ENCODE data around the gene PAQR4.

PAQR4 gene

DNA sequence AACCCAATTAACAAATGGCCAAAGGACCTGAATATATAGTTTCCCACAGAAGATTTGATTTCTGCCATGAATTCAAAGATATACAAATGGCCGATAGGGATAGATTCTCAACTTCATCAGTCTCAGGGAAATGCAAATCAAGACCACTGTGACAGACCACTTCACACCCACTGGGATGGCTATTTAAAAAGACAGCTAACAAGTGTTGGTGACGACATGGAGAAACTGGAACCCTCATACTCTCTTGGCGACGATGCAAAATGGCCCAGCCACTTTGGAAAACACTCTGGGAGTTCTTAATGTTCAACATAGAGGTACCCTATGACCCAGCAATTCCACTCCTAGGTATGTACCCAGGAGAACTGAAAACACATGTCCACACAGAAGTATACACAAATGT lies 22.5 kb upstream of the PAQR4 start:
- DNase-seq: no peak

- no peak for DNase-seq
Measured at GRCh38 chr16:2948807-2949704, 20.1 kb upstream of the PAQR4 start.

GRCh38 chr16:2949705-2950352 lies 19.3 kb upstream of the PAQR4 start:
- DNase-seq: no peak

DNA sequence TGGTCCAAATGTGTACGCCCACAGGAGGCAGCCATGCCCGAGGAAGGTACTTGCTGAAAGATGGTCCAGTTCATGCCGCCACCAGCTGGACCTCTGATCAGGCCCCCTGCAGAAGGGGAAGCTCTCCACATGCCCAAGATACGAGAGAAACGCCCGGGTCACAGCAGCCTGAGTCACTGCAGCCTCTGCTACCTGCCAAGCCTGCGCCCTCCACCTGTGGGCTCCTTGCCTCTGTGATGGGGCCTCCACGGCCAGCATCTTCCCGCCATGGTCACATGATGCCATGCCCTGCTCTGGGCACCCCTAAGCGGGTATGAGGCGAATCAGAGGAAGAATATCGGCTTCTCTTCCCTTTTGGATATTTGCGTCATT lies 18.8 kb upstream of the PAQR4 start:
- DNase-seq: no peak

DNA sequence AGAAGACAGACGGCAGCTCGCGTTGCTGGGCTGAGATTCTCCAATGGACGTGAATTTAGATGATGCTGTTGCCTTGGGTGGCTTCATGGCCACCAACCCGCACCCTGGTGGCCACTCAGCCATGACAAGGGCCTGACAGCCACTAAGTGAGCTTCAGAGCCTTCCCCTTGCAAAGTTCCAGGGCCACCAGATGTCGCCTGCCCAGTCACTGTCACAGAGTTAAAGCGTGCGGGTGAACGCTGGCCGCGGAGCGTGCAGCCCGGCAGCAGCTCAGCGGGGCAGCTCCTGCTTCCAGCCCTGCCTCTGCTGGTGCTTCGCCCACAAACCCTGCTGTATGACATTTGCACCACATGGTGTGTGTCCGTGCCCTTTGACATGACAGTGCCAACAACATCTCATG lies 18.4 kb upstream of the PAQR4 start:
- DNase-seq: no peak

GRCh38 chr16:2952679-2953078 lies 16.5 kb upstream of the PAQR4 start:
- DNase-seq: no peak

DNA sequence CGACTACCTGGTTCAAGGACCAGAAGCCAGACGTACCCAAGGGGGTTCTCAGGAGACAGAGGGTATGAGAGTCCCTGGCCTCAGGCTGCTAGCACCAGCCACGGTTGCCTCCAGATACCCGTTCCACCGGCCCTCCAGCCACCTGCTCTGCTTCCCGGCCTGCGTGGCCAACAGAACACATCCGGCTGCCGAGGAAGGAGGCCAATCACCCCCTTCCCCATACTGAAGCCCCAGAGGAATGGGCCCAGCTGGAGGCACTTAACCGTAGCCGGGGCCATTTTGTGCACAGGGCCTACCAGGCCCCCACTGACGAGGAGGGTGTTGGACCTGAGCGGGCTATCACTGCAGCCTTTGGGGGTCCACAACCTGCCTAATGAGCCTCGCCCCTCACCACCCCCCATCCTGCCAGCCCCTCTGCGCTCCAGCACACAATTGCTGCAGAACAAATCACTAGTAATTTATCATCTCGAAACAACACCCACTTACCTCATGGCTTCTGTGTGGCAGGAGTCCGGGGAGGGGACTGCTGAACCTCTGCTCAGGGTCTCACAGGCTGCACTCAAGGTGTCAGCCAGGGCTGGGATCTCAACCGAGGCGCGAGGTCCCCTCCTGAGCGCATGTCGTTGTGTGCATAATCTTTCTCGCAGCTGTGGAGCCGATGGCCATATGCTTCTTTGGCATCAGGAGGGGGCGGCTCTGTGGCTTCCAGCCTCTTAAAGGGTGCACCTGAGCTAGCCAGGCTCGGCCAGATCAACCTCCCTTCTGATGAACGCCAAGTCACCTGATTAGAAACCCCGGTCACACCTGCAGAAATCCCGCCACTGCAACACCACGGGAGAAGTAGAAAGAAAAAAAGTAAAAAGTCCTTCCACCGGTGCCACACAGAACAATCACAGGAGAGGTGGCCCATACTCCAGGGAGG lies 15.2 kb upstream of the PAQR4 start:
- no peak for DNase-seq

DNA sequence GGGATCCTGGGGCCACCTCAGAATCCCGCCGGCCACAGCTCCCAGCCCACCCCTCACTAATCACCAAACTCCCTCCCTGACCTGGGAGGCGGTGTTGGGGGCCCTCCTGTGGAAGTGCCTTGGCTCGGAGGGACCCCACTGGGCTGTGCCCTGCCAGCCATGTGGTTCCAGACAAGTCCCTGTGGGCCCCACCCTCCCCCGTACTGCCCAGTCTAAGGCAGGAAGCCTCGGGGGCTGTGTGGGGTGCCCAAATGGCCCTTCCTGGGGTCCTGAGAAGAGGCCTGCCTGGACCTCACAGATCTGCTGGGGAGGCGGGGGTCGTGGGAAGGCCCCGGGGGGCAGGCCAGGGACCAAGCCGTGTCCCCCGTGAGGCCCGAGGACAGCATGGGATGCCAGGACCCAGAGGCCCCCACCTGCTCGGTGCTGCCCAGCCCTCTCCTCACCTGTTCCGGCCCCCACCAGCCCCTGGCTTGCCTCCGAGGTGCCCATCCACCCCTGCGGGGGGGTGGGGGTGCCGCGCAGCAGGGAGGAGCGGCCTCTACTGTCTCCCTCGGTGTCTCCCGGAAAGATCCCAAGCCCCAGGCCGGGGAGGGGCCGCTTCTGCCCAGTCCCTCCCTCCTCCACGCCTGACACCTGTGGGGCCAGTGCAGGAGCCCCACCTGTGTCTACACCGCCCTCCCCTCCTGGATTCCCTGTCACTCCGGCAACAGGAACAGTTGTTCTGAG lies 14.3 kb upstream of the PAQR4 start:
- DNase-seq: no peak

DNA sequence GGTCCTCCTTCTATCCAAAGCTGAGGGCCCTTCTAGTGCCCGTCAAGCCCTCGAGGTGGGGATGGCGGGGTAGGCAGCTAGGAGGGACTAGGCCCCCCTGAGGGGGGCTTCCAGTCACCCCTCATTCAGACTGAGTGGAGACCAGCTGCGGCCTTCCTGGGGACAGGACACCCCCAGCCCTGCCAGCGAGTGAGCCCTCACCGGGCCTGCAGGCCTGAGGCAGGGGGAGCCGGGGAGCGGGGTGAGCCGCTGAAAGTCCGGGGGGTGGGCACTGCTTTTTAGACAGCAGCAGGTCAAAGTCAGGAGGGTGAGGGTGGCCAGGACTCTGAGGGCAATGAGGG lies 13.7 kb upstream of the PAQR4 start:
- DNase-seq: no peak

DNA sequence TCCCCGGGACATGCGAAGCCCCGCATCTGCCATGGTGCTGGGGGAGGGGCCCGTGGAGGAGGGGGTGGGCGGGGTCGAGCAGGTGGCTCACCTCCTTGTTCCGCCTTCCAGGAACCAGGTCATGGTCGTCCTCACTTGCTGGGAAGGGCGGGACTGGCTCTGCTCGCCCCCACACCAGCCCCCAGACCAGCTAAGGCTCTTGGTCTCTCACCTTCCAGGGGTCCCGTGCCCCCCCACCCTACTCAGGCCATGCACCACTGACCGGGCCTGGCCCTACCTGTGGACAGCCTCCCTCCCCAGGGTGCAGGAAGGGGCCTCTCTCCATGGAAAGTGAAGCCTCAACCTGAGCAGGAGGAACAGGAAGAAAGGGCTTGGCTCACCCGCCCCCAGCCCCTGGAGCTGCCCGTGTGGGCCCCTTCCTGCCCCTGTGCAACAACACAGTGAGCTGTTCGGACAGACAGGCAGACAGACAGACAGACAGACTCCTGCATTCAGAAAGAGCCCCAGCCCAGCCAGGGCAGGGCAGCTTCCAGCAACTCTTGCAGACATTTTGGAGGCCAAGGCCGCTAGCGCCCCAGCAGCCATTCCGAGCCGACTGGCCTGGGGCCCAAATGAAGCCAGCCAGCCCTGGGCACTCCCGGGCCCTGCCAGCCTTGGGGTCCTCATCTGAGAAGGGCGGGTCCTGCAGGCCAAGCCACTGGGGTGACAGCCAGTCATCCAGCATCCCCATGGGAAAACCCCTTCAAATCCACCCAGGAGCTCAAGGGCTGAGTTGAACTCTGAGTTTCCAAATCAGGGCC lies 13.2 kb upstream of the PAQR4 start:
- no peak for DNase-seq

- DNase-seq: no peak
Measured at GRCh38 chr16:2956579-2956956, 12.6 kb upstream of the PAQR4 start.

GRCh38 chr16:2959206-2959605 lies 9.9 kb upstream of the PAQR4 start:
- DNase-seq: no peak

DNA sequence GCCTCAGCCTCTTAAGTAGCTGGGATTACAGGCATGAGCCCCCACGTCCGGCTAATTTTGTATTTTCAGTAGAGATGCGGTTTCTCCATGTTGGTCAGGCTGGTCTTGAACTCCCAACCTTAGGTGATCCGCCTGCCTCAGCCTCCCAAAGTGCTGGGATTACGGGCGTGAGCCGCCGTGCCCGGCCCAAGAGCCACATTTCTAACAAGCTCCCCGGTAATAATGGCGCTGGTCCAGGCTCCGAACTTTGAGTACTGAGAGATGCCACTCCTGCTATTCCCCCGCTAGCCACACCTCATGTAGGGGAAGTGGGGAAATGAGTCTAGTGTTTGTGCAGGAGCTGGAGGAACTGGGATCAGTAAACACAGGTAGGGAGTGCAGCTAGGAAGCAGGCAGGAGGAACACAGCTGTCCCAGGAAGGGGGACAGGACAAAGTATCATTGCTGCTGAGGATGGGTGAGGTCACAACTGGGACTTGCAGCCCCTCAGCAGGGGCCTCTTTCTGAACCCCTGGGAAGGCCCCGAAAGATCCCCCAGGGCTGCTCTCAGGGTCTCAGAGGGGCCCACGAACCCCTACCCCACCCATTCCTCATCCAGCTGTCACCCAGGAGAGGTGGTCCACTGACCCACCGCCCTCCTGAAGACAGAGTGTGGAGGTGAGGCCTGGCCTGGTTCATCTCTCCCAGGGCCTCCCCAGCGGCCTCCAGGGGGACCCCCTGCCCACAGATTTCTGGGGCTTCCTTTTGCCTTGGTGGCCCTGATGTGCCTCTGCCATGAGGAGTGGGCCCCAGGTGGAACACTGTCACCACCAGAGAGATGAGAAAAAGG lies 8.8 kb upstream of the PAQR4 start:
- no peak for DNase-seq

DNA sequence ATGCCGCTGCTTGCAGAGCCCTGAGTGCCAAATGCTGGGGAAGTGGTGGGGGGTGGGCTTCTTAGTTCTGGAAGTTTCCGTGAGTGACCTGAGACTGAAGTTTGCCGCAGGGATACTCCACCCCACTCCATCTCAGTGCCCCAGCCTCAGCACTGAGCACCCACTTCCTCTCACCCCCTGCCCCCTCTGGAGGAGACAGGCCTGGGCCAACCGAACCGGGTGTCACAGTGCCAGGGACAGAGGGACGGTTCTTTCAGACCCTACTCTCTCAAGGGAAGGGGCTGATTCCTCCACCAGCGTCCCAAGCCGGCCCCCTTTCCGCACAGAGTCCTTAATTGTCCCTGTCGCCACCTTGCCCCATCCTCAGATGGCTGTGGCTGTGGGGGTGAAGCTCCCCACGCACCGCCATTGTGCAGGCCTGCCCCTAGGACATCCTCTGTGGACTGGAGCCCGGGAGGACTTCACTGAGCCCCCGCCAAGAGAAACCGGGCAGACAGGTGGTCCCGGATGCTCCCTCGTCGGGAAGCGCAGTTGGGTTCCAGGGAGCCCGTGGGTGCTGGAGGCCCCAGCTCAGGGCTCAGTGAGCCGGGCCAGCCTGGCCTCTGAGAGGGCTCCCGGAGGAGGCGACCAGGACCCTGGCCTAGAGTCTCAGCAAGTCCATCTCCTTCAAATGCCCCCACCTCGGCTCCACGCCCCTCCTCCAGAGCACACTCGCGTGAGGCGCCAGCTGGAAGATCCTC lies 6.6 kb upstream of the PAQR4 start:
- no peak for DNase-seq

GRCh38 chr16:2963074-2963722 lies 6.0 kb upstream of the PAQR4 start:
- no peak for DNase-seq

DNA sequence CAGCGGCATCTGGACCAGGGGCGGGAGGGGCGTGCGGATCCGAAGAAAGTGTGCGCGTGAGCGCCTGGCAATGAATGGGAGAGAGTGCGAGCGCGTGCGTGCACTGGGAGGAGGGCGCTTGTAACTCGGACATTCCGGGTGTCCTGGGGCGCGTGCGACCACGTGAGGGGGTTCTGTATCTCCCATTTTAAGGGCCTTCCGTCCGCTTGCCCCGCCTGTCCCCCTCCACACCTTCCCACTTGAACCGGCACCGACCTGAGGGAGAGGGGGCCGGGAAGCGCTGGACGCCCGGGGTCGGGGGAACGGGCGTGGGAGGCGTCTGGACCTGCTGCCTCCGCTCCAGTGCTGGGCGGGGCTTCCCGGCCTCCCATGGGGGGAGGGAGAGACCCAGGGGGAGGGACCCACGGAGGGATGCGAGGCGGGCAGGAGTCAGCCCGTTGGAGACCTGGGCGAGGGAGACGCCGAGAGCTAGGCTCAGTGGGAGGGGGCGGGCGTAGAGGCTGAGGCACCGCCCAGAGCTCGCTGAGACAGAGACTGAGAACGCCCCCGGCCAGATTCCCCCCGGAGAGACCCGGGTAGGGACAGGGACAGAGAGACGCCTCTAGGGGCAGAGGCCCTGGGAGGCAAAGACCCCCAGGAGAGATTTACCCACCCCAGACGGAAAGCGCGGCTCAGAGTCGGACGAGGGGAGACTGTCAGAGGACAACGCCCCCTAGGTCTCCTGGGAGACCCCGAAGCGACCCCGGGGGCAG lies 5.2 kb upstream of the PAQR4 start, which contains the start of gene KREMEN2:
Gene KREMEN2, plus strand, starts transcription at position 553 of the 752 bp plus-strand sequence. CDS start 246 bp downstream, outside the sequence.
- peak; percentile 65 for DNase-seq

DNA sequence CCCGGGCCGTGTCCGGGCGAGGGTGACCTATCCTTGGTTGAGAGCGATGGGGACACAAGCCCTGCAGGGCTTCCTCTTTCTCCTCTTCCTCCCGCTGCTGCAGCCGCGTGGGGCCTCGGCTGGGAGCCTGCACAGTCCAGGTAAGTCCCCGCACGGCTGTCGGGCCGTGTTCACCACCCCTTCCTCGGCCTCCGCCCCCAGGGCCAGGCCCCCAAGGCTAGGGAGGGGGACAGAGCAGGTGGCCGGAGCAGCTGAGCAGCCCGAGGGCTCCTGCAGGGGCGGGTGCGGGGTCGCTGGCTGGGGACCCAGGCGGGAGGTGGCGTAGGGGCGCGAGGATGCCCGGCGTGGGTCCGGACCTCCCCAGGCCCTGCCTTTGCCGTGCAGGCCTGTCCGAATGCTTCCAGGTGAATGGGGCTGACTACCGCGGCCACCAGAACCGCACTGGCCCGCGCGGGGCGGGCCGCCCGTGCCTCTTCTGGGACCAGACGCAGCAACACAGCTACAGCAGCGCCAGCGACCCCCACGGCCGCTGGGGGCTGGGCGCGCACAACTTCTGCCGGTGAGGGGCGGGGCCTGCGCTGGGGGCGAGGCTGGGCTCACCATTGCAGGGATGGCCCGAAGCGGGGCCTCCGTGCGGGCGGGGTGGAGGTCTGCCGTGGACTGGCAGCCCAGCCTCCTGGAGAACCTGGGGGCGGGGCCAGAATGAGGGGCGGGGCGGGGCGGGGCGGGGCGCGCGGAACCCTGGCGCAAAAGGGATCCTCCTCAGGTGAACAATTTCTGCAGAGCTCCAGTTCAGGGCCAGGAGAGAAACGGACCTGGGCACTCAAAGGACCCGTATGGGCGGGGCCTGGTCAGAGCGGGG lies 4.4 kb upstream of the PAQR4 start:
- DNase-seq: peak; percentile 65
